Fibroblast of skin of scalp (primary cell): ENCODE results near the gene PUS3.

Source experiments
- DNase-seq: peaks from one replicate; pipeline ENCODE4 v3.0.0-alpha.2; 2013

Gene PUS3

DNA sequence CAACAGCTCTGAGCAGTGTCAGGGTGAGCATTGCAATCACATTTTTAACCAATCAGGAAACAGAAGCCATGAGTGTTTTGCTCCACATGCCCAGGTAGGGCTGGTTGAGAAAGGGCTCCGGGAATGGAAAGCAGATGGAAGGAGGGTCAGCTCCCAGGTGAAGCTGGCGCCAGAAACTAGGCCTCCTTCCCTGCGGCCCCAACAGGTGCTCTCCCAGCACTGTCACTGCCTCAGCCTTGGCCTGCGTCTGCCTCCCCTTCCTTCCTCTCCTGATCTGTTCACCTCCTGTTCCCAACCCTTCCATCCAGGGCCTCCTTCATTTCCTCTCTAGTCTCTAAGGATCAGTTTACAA lies 38.2 kb upstream of the PUS3 start:
- no peak for DNase-seq

DNA sequence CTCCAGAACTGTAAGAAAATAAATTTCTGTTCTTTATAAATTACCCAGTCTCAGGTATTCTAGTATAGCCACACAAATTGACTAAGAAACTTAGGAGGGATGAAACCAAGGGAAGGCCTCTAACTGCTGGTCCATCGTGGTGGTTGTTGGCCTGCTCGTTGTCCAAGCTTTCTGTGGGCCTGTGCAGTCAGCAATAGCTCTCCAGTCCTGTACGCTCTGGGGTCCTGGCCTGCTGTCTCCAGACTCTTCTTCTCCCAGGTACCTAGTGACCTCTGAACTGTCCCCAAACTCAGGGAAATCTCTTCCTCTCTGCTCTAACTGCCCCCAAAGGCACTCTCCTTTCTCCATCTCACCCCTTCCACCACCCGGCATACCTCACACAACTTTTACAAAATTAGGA lies 37.1 kb upstream of the PUS3 start:
- DNase-seq = no peak

DNA sequence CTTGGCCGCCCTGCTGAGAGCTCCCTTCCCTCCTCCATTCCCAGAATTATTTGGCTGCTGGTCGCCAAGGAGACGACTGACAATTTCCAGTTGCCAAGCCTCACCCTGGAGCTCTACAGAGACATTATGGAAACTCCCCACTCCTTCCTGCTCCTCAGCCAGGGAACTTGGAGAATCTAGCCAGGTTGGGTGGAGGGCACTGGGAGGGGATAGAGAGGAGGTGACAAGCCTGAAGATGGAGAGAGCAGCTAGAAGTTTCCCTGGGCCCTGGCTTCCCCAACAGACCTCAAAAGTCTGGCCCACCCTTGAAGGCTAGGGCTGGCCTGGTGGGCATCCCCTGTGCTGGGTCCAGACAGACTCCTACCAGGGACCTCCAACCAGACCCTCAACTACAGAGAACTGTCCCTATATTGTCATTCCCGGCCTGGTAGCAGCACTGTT lies 36.1 kb upstream of the PUS3 start:
- no peak for DNase-seq

DNA sequence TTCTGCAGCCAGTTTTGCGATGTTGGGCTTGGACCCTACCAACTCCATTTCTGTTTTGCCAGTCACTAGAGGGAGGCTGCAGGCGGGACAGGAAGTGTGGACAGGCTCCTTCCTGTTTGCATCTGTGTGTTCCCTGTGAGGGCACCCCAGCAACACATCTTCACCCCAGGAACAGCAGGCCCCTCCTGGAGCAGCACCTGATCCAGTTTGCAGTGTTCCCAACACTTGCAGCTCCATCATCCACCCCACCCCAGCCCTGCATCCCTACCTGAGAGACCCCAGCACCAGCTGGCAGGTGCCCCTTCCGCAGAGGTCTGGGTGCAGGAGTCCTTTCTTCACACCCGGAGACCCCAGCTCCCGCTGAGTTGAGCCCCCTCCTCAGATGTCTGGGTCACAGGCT lies 35.4 kb upstream of the PUS3 start:
- DNase-seq = no peak

DNA sequence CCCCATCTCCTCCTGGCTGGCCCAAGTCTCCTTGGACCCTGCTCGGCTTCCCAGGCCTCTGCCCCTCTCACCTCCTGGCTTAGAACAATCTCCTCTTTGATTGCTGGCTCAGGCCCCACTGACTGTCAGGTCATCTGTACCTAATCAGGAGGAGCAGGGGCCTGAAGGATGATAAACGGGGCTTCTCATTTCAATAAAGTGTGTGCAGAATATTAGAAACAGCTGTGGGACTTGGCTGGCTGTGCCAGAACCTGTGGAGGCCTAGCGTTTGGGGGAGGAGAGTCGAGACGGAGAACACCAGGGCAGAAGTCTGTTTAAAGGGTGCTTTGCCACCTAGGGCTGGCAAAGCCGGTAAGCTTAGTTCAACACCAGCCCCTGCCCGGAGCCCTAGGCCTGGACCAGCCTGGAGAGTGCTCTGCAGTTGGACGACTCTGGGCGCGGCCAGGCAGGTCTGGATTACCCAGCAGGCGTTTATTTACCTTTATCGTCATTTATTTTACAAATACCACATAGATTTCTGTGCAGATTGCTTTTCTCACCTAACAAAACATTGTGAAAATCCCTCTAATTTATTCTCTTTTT lies 32.7 kb upstream of the PUS3 start:
- DNase-seq = peak; percentile 21

DNA sequence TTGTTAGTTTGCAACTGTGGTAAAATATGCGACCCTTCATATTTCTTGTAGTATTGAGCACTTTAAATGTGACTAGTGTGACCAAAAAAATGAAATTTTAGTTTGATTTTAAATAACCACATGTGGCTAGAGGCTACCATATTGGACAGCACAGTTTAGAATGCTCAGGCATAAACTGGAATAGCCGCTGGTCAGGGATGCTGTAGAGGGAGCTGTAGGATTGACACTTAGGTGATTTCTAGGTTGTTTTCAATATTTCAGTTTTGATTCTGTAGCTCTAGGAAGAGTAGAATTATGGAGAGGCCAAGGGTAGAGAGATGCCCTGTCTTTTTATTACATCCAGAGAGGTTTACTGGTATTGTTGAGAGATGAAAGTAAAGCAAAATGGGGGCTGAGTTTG lies 32.0 kb upstream of the PUS3 start:
- DNase-seq = no peak

DNA sequence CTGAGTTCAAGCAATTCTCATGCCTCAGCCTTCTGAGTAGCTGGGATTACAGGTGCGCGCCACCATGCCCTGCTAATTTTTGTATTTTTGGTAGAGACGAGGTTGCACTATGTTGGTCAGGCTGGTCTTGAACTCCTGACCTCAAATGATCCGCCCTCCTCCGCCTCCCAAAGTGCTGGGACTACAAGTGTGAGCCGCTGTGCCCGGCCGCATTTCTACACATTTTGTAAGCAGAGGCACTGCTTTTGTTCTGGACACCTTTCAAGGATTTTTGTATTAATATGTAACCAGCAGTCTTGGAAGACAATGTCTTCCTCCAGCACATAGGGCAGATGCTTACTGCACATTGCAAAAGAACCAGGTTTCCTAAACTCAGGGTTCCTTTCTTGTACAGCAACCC lies 31.5 kb upstream of the PUS3 start:
- no peak for DNase-seq

DNA sequence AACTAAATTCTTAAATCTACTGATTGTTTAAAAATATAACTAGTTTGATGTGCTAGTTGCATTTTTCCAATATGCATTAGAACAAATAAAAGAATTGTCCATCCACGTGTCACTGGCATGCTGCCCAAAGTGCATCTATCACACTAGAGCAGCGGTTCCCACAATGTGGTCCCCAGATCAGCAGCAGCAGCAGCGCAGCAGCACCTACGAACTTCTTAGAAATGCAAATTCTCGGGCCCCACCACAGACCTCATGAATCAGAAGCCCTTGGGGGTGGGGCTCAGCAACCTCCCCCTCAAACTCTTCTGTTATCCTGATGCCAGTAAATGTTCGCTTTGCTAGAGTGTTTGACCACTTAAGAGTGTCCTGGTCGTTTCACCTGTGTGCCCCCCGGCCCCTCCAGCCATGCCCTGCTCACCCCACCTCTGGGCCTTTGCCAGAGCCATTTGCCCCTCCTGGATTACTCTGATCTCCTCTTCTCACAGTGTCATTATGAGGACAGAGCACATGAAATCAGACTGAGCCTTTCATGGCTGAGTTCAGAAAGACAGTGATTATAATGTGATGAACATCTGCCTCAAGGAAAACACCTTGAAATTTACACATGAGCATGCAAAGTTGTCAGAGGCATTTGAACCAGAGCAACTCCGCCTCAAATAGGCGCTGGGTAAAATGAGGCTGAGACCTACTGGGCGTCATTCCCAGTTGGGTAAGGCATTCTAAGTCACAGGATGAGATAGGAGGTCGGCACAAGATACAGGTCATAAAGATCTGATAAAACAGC lies 30.2 kb upstream of the PUS3 start:
- DNase-seq = no peak

DNA sequence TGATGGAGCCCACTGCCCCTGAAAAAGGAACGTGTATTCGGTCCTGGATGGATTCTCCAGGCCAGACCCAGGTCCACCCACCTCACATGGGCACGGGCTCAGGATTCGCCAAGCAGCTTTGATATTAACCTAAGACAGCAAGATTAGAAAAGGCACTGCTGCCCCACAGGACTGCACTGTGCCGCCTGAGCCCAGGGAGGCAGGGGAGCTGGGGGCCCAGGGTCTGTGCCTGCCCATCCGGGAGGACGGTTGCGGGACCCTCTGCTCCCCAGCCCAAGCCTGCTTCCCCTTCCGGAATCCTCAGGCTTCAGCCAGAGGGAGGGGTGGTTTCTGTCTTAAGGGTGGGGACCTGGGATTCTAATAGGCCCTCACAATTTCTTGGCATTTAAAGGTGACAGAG lies 29.3 kb upstream of the PUS3 start:
- DNase-seq = no peak

DNA sequence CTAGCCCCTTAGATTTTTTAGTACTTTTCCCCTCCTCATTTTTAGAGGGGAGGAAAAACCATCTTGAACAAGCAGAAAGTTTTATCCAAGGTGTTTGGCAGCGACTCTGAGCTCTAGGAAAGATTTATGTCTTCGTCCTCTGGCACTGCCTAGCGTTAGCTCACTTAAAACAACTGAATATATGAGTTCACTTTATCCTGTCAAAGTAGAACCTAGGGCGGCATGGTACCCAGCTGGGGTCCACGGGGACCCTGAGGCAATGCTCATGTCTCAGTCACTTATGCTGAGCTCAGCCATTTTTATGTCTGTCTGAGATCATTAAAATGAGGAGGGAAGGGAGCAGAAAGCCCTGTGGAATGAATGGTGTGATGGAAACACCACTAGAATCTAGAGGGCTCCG lies 28.7 kb upstream of the PUS3 start:
- no peak for DNase-seq

DNA sequence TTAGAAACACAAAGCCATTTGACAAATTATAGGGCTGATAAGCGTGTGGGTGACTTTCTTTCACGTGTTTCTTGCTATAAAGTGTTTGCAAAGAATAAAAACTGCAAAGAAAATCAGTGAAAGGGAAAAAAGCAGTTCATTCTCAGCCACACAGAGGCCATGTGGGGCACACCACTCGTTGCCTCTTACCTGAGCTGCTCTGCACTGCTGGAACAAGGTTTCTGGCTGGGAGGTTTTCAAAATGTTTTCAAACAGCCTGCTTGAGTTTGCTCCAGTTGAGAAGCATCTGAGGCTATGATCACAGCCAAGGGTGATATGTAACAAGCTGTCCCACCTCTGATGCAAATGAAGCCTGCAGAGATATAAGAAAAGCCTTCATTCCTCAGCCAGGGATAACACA lies 28.1 kb upstream of the PUS3 start:
- no peak for DNase-seq

DNA sequence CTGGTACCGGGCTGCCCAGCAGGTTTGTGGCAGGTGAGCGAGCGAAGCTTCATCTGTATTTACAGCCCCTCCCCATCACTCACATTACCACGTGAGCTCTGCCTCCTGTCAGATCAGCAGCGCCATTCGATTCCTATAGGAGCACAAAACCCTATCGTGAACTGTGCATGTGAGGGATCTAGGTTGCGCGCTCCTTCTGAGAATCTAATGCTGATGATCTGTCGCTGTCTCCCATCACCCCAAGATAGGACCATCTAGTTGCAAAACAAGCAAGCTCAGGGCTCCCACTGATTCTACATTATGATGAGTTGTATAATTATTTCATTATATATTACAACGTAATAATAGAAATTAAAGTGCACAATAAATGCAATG lies 27.1 kb upstream of the PUS3 start:
- DNase-seq = no peak

DNA sequence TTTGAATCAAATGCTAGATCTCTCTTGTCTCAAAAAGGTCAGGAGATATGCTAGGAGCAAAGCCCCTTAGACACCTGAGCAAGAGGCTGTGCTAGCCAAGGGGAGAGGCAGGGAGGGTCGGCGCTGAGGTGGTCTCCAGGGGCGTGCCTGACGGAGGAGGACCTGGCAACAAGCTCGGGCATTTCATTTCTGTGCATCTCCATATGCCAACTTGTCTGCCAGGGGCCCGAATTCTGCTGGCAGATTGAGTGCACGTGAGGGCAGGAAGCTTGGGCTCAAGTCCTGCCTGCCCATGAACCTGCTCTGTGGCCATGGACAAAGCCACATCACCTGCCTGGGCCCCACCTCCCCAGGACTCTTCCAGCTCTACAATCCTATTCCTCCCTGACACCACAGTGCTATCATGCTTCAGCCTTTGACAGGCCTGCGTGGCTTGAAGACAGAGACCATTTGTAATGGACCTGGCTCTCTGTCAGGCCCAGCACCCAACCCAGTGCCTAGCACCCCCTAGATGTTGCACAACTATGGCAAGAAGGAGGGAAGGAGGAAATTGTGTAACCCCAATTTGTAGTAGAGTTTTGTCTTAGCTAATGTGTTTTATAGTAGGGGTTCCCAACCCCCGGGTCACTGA lies 26.6 kb upstream of the PUS3 start:
- DNase-seq = no peak

DNA sequence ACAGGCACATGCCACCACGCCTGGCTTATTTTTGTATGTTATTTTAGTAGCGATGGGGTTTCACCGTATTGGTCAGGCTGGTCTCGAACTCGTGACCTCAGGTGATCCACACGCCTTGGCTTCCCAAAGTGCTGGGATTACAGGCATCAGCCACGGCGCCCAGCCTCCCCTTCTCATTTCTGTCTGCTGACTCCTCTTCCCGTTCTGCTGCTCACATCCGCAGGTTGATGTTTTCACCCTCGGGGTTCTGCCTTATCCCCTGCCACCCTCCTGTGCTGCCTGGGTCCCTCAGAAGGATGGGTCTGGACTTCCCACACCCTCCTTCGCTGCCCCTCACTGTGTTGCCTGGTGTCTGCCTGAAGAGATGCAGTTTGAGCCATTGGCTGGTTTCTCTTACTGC lies 23.7 kb upstream of the PUS3 start:
- no peak for DNase-seq

DNA sequence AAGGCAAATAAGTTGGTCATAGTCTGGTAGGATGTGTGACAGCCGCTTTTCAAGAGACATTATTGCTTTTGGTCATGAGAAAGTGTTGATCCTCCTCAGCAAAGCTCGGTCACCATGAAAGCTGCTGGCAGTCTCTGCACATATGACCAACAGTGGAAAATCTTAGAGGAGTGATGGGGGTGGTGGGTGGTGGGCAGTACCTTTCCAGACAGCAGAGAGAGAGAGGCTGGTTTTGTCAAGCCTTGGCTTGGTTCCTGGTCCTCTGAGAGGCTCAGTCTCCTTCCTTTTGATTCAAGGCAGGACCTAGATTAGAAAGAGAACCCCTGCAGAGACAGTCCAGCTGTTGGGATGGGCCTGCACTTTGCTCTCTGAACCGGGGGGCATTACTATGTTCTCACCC lies 22.8 kb upstream of the PUS3 start:
- DNase-seq = no peak

DNA sequence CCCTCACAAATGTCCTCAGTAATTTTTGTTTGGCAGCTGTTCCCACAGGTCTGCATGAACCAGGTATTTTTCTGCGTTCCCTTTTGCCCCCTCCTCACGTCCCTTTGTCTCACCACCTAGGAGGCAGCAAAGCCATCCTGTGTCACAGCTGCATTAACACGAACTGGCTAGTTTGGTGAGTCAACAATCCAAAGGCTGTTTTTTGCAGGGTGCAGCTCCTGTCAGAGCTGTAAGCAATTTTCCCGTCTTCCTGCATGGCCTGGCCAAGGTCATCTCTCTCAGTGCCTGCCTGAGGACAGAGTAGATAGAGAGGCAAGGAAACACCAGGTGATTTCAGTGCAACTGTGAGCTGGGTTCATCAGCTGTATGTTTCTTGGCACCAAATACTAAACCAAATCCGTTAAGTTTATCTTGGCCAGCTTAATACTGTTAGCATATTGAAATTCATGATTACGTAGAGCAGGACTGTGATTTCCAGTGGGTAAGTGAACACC lies 22.3 kb upstream of the PUS3 start:
- no peak for DNase-seq

DNA sequence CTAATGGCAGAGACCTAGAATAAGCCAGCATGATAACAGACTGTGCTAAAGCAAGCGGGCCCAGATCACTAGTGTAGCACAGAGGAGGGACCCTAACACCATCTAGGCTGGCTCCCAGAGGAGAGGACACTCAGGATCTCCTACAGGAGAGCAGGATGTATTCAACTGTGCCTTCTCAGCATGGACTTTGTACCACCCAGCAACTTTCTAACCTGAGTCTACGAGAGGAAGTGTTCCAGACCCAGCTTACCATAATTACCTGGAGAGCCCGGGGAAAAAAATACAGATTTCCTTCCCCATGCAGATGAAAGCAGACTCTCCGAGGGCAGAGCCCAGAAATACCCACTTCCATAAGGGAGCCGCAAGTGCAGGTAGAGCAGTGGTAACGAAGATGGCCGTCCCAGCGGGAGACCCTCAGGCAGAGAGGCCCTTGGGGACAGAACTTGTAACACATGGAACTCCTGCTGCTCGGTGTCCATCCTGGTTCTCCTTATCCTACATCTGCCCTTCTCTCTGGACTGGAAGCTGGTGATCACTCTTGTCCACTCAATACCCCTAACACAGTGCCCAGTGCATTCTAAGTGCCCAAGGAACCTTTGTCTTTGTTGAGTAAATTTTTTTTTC lies 21.5 kb upstream of the PUS3 start:
- no peak for DNase-seq

DNA sequence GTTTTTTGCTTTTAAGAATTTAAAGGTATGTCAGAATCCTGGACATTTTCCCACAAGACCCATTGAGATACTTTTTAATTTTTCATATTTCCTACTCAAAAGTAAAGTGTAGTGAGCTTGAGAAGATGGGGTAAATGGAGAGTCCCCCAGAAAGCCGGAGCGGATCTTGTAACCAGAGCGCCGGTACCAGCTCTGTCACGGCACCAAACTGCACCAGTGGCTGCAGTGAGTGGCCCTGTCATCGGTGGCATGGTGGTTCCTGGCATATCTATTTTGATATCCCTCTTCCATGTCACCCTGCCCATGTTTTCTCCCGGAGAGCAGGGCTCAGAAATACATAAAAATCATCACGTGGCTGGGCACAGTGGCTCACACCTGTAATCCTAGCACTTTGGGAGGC lies 20.6 kb upstream of the PUS3 start:
- DNase-seq = no peak

DNA sequence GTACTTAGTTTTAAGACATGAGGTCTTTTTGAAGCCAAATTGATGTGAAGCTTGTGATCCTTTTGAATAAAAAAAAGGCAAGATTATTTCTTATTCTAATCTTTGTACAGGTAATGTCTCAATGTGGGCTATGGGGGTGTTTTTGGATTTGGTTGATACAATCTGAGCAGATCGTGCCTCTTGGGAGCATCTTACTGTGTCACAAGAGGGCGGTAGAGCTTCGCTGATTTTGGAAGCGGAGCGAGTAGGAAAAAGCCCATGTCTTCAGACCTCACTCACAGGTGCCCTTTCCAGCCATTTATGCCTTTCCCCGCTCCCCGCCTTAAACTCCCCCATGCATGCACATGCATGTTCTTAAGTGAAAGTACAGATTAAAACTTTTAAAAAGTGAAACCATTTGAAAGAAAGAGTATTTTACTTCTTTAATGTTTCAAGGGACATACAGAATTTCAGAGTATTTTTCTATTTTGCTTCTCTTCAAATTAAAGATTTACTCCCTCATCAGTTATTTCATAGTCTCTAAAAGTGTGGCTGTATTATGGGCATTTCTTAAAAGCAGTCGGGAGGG lies 20.1 kb upstream of the PUS3 start:
- DNase-seq = peak; percentile 71

DNA sequence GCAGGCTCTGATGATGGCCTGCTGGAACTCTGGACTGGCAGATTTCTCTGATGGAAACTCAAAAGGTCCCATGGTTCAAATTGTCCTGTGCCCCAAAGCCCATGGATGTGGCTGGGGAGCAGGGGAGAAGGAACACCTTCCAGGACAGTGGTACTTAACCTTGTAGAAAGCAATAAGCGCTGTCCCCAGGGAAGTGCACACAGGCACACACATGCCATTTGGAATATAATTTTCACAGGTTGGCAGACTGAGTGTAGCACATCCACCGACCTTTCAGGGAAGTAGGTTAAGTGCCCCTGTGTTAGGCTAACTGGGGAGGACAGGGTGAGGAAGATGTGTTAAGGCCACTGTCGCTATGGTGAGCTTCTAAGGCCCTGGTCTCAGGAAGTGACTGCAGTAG lies 19.1 kb upstream of the PUS3 start:
- no peak for DNase-seq

DNA sequence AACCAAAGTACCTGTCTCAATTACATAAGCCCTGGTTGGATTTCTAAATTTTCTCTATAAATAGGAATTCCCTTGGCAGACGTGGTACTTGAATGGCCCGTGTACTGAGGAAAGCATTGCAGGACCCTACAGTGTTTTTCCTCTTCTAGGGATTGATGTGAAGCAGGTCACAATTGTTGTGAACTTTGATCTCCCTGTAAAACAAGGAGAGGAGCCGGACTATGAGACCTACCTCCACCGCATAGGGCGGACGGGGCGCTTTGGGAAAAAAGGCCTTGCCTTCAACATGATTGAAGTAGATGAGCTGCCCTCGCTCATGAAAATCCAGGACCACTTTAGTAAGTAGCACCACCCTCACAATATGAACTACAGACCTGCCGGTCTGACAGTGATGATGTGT lies 18.0 kb upstream of the PUS3 start:
- DNase-seq = no peak

DNA sequence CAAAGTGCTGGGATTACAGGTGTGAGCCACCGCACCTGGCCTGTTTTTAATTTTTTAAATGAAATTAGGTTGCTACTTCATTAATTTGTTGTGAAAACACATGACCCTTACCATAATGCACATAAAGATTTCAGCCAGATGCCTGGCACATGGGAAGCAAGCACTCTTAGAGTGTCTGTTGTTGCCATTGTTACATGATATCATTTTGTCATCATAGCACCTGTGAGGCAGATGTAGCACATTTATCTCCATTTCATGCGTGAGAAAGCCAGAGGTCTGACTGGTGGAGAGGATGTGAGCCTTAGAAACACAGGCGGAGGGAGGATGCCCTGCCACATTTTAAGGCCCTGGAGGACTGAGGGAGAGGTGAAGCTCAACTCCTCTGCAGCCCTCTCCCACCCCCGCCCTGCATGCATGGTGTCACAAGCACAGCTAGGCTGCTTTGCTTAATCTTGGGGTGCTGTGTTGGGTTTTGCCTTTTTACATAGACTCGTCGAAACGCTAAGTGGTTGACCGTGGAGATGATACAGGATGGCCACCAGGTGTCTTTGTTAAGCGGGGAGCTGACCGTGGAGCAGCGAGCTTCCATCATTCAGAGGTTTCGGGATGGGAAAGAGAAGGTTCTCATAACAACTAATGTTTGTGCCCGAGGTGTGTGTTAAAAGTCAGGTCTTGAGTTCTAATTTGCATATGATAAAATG lies 15.3 kb upstream of the PUS3 start:
- DNase-seq = no peak
